Stimulated activated CD4-positive, alpha-beta T cell treated with anti-CD3 and anti-CD28 coated beads, Interleukin-4, amount 100 ng/mL, for 4 hours (primary cell): ENCODE results near the gene SPAG9.
"Not testable (repeated sequence)": the region's sequence is repeated elsewhere in the genome, so short reads cannot be mapped to it uniquely, and the experiment has no call there.

Experiments used
- DNase-seq, 2 experiments: peaks; one replicate each; pipeline ENCODE4 v3.0.0-alpha.2; 2020

SPAG9 gene

GRCh38 chr17:50952013-50952412 is 168.7 kb downstream of the SPAG9 start:
- no peak for DNase-seq

- peak; percentile 31 to 36 for DNase-seq
These were observed 170.4 kb downstream of the SPAG9 start for GRCh38 chr17:50949989-50950877.

GRCh38 chr17:50949128-50949988 is 171.3 kb downstream of the SPAG9 start:
- DNase-seq = no peak

GRCh38 chr17:50948711-50949110 is 172.0 kb downstream of the SPAG9 start:
- no peak for DNase-seq

DNA sequence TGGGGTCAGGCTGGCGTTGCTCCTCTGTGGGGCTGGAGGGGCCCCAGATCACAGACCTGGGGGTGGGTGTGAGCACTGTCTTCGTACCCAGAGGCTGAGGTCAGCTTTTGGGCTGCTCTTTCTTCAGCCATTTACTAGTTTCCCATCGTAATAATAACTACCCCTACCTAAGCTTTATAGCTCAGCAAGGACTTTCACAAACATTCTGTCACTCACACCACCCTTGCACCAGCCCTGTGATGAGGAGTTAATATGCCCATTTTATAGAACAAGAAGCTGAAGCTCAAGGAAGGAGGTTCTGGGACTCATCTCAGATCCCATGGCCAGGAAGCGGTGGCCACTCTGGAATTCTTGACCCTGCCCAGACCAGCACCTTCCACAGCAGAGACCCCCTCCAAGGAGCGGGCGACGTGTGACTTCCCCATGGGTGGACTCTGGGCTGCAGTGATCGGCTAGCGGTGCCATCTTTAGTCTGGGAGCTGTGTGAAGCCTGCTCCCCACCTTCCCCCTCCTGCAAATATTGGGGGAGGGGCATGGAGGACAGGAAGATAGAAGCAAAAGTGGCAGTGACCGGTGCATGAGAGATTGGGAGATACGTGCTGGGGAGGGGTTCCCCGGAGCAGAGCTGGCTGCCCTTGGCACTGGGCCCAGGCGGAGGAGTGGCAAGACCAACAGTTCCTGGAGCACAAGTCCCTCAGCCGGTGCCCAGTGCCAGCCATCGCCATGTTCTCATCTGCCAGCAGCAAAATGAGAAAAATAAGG is 172.7 kb downstream of the SPAG9 start:
- no peak for DNase-seq

DNA sequence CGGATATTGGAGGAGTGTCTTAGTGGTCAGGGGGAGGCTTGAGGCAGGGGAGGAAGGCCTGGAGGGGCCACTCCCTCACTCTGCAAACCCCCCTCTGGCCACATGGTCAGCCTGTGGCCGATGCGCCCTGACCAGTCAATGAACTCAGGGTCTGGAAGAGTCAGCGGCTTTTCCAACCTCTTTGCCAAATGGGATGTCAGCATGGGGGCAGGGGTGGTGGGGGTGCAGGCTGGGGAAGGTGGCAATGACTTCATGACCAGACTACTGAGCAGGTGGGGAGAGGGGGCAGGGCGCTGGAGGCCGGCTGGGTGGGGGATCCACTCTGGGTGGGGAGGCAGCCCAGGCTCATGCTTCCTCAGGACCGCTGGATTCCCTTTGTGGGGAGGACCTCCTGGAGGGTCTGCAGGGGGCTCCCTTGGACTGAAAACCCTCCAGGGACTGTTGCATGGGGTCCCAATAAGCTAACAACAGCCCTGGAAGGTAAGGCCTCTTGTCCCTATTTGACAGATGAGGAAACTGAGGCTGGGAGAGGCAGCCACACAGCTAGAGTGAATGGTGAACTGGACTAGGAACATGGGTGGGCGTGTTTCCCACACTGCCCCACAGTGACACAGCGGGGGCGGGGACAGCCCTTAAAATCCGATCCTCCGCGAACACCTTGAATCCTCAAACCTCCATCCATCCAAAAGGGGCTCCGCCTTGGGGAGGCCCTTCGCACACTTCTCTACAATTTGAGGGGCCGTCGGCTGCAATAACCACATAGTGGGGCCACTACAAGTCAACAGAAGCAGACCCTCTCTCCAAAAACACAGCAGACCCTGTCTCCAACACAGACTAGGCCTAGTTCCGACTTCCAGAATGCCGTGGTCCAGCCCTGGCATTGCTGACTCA is 173.5 kb downstream of the SPAG9 start:
- DNase-seq = no peak

GRCh38 chr17:50946223-50946890 is 174.3 kb downstream of the SPAG9 start:
- no peak for DNase-seq

DNA sequence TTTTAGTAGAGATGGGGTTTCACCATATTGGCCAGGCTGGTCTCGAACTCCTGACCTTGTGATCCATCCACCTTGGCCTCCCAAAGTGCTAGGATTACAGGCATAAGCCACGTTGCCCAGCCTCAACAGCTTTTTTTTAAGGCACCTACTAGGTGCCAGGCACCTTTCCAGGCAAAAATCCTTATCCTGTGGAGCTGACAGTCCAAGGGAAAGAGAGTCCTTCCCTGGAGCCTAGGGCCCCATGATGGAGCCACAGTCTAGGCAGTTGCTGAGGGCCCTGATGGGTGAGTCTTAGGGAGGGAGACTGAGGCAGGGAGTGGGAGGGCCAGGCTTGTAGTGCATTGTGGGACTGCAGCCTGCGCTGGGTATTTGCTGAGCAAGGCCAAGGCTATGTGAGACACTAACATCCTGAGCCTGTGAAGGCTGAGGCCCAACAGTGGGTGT is 174.9 kb downstream of the SPAG9 start:
- DNase-seq = no peak

- DNase-seq = no peak
These were observed 175.6 kb downstream of the SPAG9 start for GRCh38 chr17:50944902-50945720.

- peak; percentile 62 to 72 for DNase-seq
These were observed 176.4 kb downstream of the SPAG9 start for GRCh38 chr17:50944054-50944901.

GRCh38 chr17:50943575-50943933 is 177.1 kb downstream of the SPAG9 start:
- DNase-seq = no peak

DNA sequence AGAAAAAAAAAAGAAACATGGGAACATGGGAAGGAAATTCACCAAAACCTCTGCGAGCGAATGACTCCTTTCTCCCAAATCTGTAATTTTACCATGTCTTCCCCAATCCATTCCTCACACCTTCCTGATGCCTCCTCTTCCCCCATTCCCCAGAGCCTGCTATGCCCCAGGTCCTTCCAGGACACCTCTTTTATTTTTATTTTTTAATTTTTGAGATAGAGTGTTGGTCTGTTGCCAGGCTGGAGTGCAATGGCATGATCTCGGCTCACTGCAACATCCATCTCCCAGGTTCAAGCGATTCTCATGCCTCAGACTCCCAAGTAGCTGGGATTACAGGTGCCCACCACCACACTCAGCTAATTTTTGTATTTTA is 179.0 kb downstream of the SPAG9 start:
- DNase-seq = not testable (repeated sequence)

DNA sequence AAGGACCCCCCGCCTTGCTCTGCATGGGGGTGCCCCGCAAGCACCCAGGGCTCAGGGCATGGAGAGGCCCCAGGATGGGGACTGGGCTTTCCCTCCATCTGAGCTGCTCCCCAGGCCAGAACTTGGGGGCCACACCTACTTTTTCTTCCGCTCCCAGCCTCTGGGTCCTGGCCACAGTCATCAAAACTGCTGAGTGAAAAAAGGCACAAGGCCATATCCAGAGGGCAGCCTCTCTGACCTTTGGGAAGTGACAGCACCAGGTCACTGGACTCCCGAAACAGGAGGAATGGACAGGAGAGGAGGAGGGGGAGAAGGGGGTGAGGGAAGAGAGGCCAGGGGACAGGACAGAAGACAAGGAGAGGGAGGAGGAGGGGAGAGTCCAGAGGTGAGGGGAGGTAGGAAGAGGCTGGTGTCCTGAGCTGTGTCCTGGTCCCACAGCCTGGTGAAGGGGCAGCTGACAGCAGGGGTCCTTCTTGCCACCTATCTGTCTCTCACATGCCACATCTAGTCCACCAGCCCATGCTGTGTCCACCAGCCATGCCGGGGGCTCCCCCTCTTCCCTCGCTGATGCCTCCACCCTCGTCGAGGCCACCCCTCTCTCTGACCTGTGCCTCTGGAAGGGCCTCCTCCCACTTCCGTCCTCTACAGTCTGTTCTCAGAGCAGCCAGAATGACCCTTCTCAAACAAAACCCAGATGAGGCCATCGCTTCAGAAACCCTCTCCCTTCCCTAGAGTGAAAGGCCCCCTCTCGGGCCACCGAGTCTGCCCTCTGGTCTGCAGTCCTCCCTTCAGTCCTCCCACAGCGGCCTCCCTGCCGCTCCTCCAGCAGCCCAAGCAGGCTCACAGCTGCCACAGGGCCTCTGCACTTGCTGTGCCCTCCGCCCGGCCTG is 180.6 kb downstream of the SPAG9 start:
- DNase-seq = no peak

- DNase-seq = no peak
These were observed 181.2 kb downstream of the SPAG9 start for GRCh38 chr17:50939542-50939794.

DNA sequence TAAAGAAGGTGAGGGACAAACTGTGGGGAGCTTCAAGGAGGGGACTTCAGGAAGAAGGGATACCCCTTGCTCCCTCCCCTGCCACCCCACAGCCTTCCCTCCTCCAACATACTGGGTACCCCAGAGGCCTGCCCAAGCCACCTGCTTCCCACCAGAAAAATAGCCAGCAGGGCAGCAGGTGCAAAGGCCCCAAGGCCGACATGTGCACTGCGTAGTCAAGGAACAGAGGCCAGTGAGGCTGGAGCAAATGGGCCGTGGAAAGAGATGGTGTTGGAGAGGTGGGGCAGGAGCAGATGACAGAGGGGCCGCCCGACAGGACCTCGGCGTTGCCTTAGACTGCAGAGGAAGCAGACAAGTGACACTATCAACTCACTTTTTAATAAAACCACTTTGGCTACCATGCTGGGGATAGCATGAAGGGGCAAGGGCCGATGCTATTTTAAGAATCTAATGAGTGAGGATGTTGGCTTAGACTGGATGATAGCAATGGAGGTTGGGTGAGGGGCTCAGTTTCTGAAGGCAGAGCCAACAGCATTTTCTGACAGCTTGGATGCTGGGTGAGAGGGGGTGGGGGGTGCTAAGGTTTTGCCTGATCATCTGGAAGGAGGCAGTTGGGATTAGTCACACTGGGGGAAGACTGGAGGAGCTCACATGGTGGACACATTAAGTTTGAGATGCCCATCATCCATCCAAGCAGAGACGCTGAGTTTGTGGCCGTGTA is 181.7 kb downstream of the SPAG9 start:
- DNase-seq = no peak

DNA sequence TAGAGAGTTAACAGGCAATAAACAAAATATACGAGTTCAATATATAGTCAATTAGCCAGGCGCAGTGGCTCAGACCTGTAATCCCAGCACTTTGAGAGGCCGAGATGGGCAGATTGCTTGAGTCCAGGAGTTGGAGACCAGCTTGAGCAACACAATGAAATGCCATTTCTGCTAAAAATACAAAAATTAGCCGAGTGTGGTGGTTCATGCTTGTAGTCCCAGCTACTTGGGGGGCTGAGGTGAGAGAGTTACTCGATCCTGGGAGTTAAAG is 184.7 kb downstream of the SPAG9 start:
- no peak for DNase-seq

DNA sequence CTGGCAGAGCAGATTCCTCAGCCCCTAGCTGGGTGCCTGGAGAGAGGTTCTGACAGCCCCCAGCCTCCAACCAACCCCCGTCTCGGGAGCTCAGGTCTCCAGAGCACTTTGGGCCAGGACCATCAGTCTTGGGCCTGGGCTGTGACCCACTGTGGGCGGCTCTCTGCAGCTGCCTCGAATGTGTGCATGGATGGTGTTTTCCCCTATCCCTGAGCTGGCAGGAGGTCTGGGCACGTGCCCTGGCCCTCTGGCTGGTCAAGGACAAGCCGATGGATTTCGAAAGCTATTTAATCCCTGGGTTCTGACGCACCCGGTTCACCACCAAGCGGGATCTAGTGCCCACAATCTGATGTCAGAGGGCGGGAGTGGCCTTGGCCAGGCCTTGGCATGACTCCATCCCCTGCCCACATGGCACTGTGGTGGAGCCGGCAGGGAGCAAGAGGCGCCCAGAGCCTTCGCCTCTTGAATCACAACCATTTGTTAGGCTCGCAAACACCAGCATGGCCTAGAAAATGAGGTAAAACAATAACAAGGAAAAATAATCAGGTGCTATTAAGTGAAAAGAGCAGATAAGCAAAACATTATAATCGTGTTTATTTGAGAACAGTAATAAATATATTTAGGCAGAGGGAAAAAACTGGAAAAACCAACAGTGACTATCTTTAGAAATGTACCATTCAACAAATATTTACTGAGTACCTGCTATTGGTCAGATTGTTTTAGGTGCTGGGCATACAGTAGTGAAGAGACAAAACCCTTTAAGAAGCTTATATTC is 185.3 kb downstream of the SPAG9 start:
- no peak for DNase-seq
